Stimulated activated CD4-positive, alpha-beta T cell treated with anti-CD3 and anti-CD28 coated beads, Interleukin-15, amount 100 ng/mL, for 24 hours (primary cell): Measurements from ENCODE around the gene EML1.

Experiments used
- DNase-seq: peaks from one replicate; pipeline ENCODE4 v3.0.0-alpha.2; 2020

The EML1 gene

DNA sequence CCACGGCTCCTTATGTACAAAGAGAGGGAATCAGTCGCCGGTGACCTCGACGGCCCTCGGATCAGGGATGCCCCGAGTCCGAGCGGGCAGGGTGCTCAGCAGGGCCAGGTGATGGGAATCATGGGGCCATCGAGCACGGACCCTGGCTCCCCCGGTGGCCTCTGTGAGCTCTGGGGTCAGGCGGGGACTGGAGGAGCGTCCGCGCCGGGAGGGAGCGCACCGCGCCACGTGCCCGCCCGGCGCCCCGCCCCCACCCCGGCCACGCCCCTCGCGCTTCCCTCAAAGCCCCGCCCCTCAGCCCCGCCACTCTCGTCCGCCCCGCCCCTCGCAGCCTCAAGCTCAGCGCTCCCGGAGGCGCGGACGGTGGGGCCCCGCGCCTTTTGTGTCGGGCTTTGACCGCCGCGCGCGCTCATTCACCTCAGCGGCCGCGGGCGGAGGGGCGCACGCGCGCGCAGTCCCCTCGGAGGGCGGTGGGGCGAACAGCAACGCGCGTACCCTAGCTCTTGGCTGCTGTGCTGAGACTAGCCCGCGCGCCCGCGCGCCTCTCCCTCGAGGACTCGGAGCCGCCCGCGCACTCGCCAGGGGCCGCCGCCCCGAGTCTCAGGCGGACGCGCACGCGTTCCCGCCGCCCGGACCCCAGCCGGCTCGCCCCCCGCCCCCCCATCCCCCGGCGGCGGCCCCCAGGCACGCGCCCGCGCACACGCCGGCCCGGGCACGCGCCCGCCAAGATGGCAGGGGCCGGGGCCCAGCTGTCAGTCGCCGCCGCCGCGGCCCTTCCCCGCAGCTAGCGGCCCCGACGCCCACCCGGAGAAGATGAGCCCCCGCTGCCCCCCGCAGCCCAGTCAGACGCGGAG lies 178.1 kb downstream of the EML1 start:
- DNase-seq = peak; percentile 89

DNA sequence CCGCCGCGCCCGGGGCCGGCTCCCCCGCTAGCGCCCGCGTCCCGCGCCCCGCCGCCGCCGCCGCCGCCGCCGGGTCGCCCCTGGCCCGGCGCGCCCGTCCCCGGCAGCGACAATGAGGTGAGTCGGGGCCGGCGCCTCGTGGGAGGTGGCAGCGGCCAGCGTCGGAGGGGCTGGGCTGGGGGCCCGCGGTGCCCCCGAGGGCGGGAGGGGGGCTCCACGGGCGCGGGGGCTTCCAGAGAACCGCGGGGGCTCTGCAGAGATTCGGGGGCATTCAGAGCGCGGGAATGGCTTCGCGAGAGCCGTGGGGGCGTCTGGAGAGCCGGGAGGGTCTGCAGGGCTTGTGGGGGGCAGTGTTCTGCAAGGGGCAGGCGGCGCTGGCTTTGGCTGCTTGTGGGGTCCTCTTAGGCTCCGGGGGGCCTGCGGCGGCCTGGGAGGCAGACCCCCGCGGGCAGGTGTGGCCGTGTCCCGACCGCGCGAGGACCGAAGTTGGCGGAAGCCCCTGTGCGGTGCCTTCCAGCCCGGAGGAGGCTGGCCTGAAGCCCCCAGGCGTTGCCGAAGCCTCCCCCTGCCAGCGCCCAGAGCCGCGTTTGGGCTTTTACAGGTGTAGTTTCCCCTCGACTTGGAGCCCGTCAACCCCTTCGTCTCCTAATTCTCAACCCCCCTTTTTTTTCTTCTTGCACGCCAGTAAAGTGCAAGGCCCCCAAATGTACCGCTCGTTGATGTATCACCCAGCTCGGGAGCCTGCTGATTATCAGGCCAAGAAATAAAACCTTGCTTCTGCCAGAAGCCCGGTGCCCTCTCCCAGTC lies 178.9 kb downstream of the EML1 start:
- DNase-seq = peak; percentile 39

DNA sequence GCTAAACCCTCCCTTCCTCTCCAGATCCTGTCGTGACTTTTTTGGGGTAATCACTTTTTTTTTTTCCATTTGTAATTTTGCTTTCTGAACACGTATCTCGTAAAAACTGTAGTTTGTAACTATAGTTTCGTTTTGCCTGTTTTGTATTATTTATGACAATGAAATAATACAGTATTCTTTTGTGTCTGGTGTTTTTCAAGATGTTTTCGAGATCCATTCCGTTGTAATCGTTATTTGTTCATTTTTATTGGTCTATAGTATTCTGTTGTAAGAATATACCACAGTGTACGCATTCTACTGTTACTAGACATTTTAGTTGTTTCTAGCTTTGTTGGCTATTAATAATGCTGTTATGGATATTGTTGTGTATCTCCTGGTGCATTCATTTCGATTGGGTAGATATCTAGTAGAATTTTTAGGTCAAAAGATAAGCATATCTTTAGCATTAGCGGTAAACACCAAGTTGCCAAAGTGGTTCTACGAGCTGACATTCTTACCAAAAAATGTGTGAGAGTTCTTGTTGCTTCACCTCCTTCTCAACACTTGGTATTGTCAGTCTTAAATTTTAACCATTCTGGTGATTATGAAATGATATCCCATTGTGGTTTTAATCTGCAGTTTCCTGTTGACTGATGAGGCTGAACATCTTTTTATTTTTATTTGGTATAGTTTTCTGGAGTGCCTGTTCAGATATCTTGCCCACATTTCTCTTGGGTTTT lies 179.7 kb downstream of the EML1 start:
- no peak for DNase-seq

DNA sequence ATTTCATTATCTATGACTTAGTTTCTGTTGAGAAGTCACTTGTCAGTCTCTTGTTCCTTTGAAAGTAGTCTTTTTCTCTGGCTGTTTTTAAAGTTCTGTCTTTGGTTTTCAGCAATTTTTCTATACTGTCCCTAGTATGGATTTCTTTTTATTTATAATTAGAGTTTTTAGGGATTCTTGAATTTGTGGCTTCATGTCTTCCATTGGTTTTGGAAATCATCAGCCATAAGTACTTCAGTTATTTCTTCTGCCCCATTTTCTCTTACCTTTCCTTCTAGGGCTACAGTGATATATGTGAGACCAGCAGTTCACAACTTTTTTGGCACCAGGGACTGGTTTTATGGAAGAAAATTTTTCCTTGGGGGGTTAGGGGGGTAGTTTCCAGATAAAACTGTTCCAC lies 182.0 kb downstream of the EML1 start:
- no peak for DNase-seq

DNA sequence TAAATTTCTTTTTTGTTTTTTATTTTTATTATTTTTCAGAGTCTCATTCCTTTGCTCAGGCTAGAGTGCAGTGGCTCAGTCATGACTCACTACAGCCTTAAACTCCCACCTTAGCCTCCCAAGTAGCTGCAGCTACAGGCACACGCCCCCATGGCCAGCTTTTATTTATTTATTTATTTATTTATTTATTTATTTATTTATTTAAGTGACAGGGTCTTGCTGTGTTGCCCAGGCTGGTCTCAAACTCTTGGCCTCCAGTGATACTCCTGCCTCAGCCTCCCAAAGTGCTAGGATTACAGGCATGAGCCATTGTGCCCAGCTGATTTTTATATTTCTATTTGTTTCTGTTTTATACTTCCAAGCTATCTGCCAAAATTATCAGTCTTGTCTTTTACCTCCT lies 182.8 kb downstream of the EML1 start:
- DNase-seq = no peak

DNA sequence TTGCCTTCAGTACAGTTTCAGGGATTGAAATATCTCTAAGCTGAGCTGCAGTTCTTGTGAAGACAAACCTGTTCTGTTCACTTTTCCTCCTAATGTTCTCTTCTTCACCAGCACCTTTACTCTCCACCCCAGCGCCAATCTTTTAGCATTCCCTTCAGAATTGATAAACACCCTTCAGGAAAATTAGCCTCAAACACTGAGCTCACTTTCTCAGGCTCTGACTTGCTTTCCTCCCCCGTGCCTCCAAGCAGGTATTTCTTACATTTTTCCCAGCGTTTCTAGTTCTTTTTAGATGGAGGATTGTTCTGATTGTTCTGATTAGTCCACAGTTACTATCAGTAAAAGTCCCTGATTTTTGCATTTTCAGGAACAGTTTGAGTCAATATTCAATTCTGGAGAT lies 183.5 kb downstream of the EML1 start:
- no peak for DNase-seq

DNA sequence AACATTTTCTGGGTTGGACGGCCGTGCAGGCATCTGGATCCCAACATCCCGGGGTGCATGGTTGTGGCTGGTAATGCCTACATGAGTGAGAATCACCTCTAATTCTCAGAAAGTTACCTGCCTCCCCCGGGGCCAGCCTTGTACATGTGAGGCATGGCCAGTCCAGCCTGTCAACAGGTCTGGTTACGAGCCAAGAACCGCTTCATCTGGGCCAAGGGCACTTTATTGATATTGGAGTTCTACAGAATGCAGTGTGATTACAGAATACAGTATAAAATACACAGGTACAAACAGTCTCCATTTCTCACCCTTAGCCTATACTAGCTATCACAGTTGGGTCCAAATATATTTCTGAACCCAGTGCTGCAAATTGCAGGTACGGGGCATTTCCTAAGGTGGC lies 187.1 kb downstream of the EML1 start:
- DNase-seq = no peak

DNA sequence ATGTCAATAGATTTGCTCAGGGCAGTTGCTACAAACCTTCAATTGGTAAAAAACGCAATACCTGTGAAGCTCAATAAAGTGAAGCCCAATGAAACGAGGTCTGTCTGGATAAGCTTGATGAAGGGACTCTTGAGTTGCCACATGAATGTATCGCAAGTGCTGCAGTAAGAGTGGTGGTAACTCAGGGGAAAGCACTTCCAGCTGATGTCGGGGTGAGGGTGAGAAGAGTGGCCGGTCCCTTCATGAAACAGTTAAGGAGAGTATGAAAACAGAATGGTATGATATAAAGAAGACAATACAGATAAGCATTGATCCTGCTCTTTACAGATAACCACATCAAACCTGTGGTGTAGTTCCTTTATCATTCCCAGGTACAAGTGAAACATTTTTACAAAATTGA lies 188.6 kb downstream of the EML1 start:
- DNase-seq = no peak

DNA sequence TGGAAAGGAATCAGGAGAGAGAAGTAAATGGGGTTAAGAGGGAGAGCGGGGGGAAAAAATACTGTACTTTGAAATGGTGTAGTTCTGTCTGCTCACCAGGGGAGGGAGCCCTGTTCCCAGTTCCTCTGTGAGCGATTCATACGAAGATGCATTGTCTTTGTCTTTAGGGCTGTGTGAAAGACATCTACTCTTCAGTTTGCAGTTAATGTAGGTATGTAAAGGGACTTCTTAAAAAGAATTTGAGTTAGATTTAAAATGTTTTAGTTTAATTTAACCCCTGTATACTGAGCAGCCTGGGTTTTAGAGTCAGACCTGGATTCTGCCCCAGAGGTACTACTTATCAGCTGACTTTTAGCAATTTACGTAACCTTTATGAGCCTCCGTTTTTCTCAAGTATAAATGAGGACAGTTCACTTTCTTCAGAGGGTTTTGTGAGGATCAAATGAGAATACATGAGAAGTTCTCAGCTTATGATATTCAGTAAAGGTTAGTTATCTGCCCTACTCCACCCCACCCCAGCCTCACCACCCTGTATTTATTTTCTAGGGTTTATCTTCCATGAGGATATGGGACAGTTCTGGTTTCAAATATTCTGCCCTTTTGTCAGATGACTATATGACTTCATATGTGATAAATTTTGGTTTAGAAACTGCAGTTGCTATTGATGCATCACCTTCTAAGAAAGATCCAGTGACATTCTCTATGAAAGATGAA lies 189.5 kb downstream of the EML1 start:
- DNase-seq = peak; percentile 67

DNA sequence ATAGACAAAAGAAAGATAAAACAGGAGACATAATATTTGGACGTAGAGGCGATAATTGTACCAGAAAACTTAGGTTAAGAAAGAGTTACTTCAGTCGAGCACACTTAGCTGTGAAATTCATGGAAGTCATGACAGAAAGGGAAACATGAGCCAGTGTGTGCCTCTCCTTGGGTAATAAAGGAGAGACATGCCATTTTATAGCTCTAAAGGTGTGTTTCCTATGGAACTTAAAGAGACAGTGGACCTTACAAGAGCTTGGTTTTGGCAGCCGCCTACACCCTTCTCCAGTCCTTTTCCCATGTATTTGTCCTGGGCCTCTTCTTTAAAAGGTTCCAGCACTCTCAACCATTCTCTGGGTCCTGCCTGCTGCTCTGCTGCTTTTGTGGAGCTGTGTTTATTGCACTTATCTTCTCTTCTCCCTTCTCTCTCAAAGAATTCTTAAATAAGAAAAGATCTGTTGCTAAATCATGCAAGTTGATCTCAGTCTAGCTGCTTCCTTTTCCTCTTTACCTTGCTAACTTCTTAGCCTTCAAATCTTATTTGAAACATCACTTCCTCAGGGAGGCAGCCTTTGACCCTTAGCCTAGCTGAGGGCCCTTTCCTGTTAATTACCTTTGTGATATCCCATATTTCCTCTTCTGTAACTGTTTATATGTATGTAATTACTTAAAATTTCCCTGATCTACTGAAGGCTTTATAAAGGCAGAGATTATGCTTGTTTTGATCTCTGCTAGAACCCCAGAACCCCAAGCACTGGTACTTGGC lies 190.2 kb downstream of the EML1 start:
- no peak for DNase-seq

DNA sequence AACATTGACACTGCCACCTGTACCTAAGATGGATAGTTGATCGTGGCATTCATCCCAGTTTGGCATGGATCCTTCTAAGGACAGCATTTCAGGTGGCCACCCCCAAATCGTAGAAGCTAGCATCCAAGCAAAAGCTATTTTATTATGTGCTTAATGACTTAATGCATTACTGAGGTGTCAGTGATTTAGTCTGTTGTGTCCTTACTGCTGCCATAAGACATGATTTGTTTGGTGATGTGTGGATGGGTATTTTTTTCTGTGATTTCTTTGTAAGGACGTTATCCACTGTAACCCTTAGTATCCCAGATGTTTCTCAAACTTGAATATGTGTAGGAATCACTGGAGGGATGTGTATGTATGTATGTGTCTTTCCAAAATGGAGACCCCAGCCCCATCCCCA lies 190.8 kb downstream of the EML1 start:
- DNase-seq = no peak

DNA sequence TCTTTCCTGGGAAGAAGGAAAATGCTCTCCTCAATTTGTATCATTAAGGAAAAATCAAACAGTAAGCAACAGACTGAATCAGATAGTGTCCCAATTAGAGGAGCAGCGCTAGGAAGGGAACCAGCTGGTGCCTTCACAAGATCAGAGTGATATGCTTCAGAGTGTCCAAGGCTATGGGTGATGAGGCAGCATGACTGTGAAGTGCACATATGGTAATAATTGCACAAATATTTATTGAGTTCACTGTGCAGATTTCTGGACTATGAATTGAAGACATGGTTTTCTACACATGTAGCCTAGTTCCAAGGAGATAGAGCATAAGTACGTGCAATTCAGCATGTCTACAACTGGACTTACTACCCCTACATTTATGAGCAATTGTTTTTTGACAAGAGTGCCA lies 193.2 kb downstream of the EML1 start:
- no peak for DNase-seq

DNA sequence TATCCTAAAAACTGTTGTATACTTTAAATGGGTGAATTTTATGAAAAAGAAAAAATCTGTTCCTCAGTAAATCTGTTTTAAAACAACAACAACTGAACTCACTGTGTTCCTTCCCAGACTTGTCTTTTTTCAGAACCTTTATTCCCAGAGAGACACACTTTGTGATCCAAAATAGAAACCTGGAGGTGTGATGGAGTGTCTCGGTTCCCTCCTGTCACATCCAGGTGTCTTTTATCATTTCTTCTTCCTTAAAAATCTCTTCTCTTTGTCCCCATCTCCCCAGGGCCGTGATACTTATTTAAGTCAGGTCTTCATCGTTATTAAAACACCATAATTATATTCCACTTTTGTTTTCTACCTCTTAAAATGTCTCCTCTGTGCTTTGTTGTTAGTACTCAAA lies 195.8 kb downstream of the EML1 start:
- no peak for DNase-seq

DNA sequence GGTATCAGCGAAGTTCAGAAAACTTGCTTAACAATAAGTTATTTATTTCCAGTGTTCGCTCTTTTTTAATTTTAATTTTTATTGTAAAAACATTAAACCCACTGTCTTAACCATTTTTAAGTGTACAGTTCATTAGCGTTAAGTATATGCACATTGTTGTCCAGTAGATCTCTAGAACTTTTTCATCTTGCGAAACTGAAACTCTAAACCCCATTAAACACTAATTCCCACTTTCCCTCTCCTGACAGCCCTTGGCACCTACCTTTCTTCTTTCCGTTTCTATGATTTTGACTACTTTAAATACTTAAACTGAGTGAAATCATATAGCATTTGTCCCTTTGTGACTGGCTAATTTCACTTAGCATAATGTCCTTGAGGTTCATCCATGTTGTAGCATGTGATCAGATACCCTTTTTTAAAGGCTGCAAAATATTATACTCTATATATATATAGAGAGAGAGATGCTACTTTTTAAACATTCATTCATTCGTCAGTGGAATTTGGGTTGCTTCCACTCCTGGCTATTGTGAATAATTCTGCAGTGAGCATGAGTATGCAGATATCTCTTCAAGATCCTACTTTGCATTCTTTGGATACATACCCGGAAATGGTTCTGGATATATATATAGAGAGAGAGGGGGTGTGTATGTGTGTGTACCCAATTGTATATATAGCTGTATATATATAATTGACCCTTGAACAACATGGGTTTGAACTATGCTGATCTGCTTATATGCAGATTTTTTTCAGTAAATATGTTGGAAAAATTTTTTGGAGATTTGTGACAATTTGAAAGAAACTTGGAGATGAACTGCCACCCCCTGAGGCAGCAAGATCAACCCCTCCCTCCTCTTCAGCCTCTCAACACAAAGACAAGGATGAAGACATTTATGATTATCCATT lies 197.3 kb downstream of the EML1 start:
- no peak for DNase-seq

DNA sequence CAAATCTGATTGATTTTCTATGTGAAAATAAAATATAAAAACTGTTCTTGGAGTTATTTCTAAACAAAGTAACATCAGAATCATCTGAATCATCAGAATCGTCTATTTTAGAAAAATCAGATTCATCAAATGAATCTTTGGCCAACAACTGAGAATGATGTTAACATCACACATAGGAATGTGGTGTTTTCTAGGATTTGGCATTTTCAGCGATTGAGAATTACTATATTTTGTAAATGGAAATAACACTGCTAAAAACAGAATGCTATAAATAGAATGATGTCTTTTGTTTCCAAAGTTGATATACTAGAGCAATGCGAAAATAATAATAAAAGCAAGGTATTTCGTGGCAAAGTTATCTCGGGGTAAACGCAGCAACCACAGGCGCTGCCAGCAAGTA lies 198.1 kb downstream of the EML1 start:
- DNase-seq = no peak
